ENCODE data around the gene PAPOLA. TPM values are rescaled to one million over a fixed set of nuclear protein-coding genes. Genes with fewer than 3 reads are reported as not detected.
A peak's percentile ranks its signal among the peaks of the same experiment; 100 is the strongest.

The PAPOLA gene
- total and polyA plus RNA-seq, 2 donors from 2014 or later, result 70.8 to 160 TPM

- Histone ChIP-seq H3K27me3 (ENCODE audit: control insufficient read depth, insufficient read depth, low read length) (no peaks in the 10 kb centered on the region), H3K36me3 (ENCODE audit: control insufficient read depth in 2 of 3, insufficient read depth in 3 of 3, low read length in 3 of 3) (no peaks in the 10 kb centered on the region), H3K4me3 (ENCODE audit: low read length in 3 of 3) (no peak overlapping the region), H3K9me3 (ENCODE audit: control insufficient read depth in 2 of 3, insufficient read depth in 1 of 3, low read length in 3 of 3) (no peaks in the 10 kb centered on the region), H3K27ac (ENCODE audit: low read depth in 2 of 2, low read length in 2 of 2) (no peak overlapping the region), H3K9ac (ENCODE audit: low read length in 3 of 3) (no peak overlapping the region), H3K4me1 (ENCODE audit: control insufficient read depth in 2 of 3, insufficient read depth in 2 of 3, low read depth in 1 of 3, low read length in 3 of 3) (no peaks in the 10 kb centered on the region)
- TF ChIP-seq, protein P1, sequence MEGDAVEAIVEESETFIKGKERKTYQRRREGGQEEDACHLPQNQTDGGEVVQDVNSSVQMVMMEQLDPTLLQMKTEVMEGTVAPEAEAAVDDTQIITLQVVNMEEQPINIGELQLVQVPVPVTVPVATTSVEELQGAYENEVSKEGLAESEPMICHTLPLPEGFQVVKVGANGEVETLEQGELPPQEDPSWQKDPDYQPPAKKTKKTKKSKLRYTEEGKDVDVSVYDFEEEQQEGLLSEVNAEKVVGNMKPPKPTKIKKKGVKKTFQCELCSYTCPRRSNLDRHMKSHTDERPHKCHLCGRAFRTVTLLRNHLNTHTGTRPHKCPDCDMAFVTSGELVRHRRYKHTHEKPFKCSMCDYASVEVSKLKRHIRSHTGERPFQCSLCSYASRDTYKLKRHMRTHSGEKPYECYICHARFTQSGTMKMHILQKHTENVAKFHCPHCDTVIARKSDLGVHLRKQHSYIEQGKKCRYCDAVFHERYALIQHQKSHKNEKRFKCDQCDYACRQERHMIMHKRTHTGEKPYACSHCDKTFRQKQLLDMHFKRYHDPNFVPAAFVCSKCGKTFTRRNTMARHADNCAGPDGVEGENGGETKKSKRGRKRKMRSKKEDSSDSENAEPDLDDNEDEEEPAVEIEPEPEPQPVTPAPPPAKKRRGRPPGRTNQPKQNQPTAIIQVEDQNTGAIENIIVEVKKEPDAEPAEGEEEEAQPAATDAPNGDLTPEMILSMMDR (IDR thresholded peaks at IDR 0.05; ENCODE audit: borderline replicate concordance, extremely low read depth, insufficient read depth), result no peak
- DNase-seq, result no peak
- no peak for FAIRE-seq
- intact Hi-C loops (cut with DNase I), result loop anchor here (10.0 kb wide), 1 partner anchor 171 kb away; no protein-coding TSS in a partner anchor
Measured at GRCh38 chr14:96573473-96574100, 71.4 kb downstream of the PAPOLA start.

DNA sequence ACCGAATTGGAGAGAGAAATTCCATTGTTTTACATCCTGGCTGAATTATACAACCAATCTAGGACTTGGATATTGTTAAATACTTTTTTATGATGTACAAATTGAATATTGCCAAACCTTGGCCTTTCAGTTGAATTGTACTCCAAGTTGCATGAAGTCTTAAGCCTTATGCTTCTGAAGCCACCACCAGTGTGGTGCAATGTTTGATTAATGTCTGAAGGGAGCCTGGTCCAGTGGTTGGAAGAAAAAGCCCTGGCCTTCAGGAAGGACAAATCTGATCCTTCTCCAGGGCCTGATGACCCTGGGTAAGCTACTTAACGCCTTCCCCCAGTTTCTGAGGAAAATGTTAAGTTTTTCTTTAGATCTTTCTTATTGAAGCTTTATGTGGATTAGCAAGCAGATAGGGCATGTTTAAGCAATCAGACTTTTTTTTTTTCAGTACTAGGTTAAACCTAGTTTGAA, 72.0 kb downstream of the PAPOLA start:
- Histone ChIP-seq H3K27me3 (ENCODE audit: control insufficient read depth, insufficient read depth, low read length) (no peaks in the 10 kb centered on the region), H3K9me3 (ENCODE audit: control insufficient read depth in 2 of 3, insufficient read depth in 1 of 3, low read length in 3 of 3) (no peaks in the 10 kb centered on the region), H3K4me3 (ENCODE audit: low read length in 3 of 3) (no peak overlapping the region), H3K4me1 (ENCODE audit: control insufficient read depth in 2 of 3, insufficient read depth in 2 of 3, low read depth in 1 of 3, low read length in 3 of 3) (no peaks in the 10 kb centered on the region), H3K9ac (ENCODE audit: low read length in 3 of 3) (no peak overlapping the region), H3K36me3 (ENCODE audit: control insufficient read depth in 2 of 3, insufficient read depth in 3 of 3, low read length in 3 of 3) (no peaks in the 10 kb centered on the region), H3K27ac (ENCODE audit: low read depth in 2 of 2, low read length in 2 of 2) (no peak overlapping the region)
- intact Hi-C loops (cut with DNase I), result loop anchor here (10.0 kb wide), 1 partner anchor 171 kb away; no protein-coding TSS in a partner anchor
- FAIRE-seq (no peak), DNase-seq (no peak)
- TF ChIP-seq, protein P1 (IDR thresholded peaks at IDR 0.05; ENCODE audit: borderline replicate concordance, extremely low read depth, insufficient read depth), result no peak

DNA sequence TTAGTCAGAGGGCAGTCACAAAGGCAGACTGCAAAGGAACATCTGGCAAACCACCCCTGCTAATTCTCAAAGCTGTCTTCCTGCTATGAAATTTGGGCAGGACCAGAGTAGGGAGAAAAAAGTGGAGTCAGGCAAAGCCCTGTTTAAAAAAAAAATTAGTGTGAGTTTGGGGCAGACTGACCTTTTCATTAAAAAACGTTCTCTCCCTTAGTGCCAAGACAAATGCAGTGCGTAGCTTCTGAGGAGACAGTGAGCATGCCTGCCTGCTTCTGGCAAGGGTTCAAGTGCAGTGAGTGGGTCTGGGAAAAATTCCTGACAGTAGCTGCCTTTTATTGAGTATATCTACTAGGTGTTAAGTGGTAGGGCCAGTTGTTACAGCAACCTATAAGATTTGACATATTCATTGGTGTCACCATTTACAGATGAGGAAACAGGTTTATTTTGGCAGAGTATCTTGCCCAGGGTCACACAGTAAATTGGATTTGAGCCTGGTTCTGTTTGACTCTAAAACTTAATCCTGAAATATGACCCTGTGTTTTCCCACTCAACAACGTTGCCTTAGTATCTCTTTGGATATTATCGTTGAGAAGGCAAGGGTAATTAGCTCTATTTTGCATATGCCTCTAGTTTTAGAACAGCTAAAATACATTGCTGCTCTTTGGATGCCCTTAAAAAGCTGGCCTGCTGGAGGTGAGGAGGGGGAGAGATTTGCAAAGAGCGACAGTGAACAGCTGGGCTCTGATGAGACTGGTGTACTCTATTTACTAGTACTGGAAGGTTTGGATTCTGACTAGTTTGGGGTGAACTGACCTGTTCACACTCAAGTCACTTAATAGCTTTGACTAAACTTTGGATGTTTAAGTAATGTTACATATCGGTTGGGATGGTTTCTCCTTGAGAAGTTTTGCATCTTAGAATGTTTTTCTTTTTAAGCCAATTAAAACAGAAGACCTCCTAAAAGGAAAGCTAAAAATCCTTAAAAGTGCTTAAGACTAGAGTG, 72.8 kb downstream of the PAPOLA start:
- intact Hi-C loops (cut with DNase I), result loop anchor here (10.0 kb wide), 1 partner anchor 170 kb away; no protein-coding TSS in a partner anchor
- no peak overlapping the region for H3K9ac ChIP-seq (ENCODE audit: low read length in 3 of 3)
- H3K4me1 ChIP-seq (ENCODE audit: control insufficient read depth in 2 of 3, insufficient read depth in 2 of 3, low read depth in 1 of 3, low read length in 3 of 3), result no peaks in the 10 kb centered on the region
- no peak overlapping the region for H3K27ac ChIP-seq (ENCODE audit: low read depth in 2 of 2, low read length in 2 of 2)
- TF ChIP-seq, protein P1 (IDR thresholded peaks at IDR 0.05; ENCODE audit: borderline replicate concordance, extremely low read depth, insufficient read depth), result no peak
- no peaks in the 10 kb centered on the region for H3K36me3 ChIP-seq (ENCODE audit: control insufficient read depth in 2 of 3, insufficient read depth in 3 of 3, low read length in 3 of 3)
- no peak overlapping the region for H3K4me3 ChIP-seq (ENCODE audit: low read length in 3 of 3)
- peak in 2 of 5 donors; percentile 55 to 60 for DNase-seq
- H3K27me3 ChIP-seq (ENCODE audit: control insufficient read depth, insufficient read depth, low read length), result no peaks in the 10 kb centered on the region
- no peak for FAIRE-seq
- no peaks in the 10 kb centered on the region for H3K9me3 ChIP-seq (ENCODE audit: control insufficient read depth in 2 of 3, insufficient read depth in 1 of 3, low read length in 3 of 3)

Measured in kidney (tissue), 14 donors.